Right cardiac atrium (tissue), 5 donors: ENCODE measurements around the gene CR1. TPM values are rescaled to one million over a fixed set of nuclear protein-coding genes. Genes with fewer than 3 reads are reported as not detected.
"Not testable (repeated sequence)": the region's sequence is repeated elsewhere in the genome, so short reads cannot be mapped to it uniquely, and the experiment has no call there.

Experiments used
- ATAC-seq, 2 donors: fragments of 200-7000 bp; cut with Tn5 transposase; one replicate each; pipeline versions ENCODE4 v1.8.0 to v1.9.1; 2020; ENCODE audit warnings: moderate library complexity in 2 of 2, mild to moderate bottlenecking in 1 of 2
- DNase-seq, 3 donors: peaks; one replicate each; pipeline ENCODE4 v3.0.0-alpha.2; 2020
- H3K27ac ChIP-seq: one replicate; pipeline ENCODE4 v1.5.1; 2013; ENCODE audit warnings: mild to moderate bottlenecking, low read length, control low read depth, moderate library complexity
- H3K27me3 ChIP-seq: one replicate; pipeline ENCODE4 v1.6.1; 2013; ENCODE audit not compliant: control insufficient read depth, insufficient read depth
- H3K4me1 ChIP-seq: one replicate; pipeline ENCODE4 v1.6.1; 2013; ENCODE audit warnings: low read length; ENCODE audit not compliant: control insufficient read depth, insufficient read depth
- H3K4me3 ChIP-seq: one replicate; pipeline ENCODE4 v1.5.1; 2013; ENCODE audit warnings: low read length, control low read depth
- H3K9me3 ChIP-seq: one replicate; pipeline ENCODE4 v1.6.1; 2013; ENCODE audit warnings: low read length; ENCODE audit not compliant: control insufficient read depth
- WGBS: extraction: QIAGEN DNeasy Blood & Tissue Kit; methylation state at CpG from one replicate; pipeline ENCODE4 v1.1.7; 2013; 5-methylcytosine and 5-hydroxymethylcytosine counted together
- intact Hi-C, 4 donors: fragments of 100-400 bp; cut with DNase I; formaldehyde crosslinking; loops; one replicate each; pipeline versions ENCODE4 v1.11.0 to v1.14.0; 2022 to 2023
- polyA plus RNA-seq: library from polyadenylated mRNA; stranded (reverse); fragments of 200-250 nt; gene quantifications from one replicate; pipeline ENCODE4 v1.2.3, GENCODE V29; 2013
- total RNA-seq, 4 donors: library from RNA; stranded (reverse); fragmentation: NEBNext Ultra II Directional; extraction: Animal tissue kit (Norgen Biotek cat#: 25700); gene quantifications; one replicate each; pipeline ENCODE4 v1.2.1, GENCODE V29; 2021
- donor health status: healthy with polysubstance abuse.
- donor health status: DM: no; HTN: yes; CAD: no.
- donor health status: DM: no; HTN: no; CAD: no.
- donor health status: DM: no; HTN: yes; CAD: no; lungs with severe emphysema.
- donor health status: DM: yes; HTN: yes; CAD: no.

Gene CR1
- total and polyA plus RNA-seq, 5 donors: 0.16 to 4.2 (median 3.0) TPM

- H3K4me1 ChIP-seq: no peaks in the 10 kb centered on the region
- H3K27ac ChIP-seq: no peak overlapping the region
- H3K4me3 ChIP-seq: no peak overlapping the region
- intact Hi-C loops: no loop called here
- no peaks in the 10 kb centered on the region for H3K27me3 ChIP-seq
- DNase-seq (peak in 1 of 3 donors; percentile 39), ATAC-seq (no peak)
- WGBS: 87% methylated on average over 9 of the region's 9 CpGs
- no peaks in the 10 kb centered on the region for H3K9me3 ChIP-seq
These were observed 163.0 kb downstream of the CR1 start for GRCh38 chr1:207658904-207659485.

- ATAC-seq (no peak), DNase-seq (no peak)
- H3K4me1 ChIP-seq: no peaks in the 10 kb centered on the region
- 62% methylated on average over 10 of the region's 10 CpGs for WGBS
- no peaks in the 10 kb centered on the region for H3K27me3 ChIP-seq
- no peak overlapping the region for H3K4me3 ChIP-seq
- intact Hi-C loops: no loop called here
- H3K27ac ChIP-seq: no peak overlapping the region
- H3K9me3 ChIP-seq: no peaks in the 10 kb centered on the region
These were observed 163.7 kb downstream of the CR1 start for GRCh38 chr1:207659545-207660153.

DNA sequence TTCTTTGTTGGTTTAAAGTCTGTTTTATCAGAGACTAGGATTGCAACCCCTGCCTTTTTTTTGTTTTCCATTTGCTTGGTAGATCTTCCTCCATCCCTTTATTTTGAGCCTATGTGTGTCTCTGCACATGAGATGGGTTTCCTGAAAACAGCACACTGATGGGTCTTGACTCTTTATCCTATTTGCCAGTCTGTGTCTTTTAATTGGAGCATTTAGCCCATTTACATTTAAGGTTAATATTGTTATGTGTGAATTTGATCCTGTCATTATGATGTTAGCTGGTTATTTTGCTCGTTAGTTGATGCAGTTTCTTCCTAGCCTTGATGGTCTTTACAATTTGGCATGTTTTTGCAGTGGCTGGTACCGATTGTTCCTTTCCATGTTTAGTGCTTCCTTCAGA lies 165.5 kb downstream of the CR1 start:
- H3K4me3 ChIP-seq, H3K4me1 ChIP-seq, H3K9me3 ChIP-seq, H3K27ac ChIP-seq, ATAC-seq, DNase-seq, intact Hi-C loops, H3K27me3 ChIP-seq: not testable (repeated sequence)
- 94% methylated on average over 1 of the region's 2 CpGs for WGBS

DNA sequence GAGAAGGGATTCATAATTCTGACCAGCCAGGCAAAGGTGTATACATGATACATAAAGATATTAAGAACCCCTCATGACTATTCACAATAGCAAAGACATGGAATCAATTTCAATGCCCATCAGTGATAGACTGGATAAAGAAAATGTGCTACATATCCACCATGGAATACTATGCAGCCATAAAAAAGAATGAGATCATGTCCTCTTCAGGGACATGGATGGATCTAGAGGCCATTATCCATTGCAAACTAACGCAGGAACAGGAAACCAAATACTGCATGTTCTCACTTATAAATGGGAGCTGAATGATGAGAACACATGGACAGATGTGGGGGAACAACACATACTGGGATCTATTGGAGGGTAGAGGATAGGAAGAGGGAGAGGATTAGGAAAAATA lies 170.4 kb downstream of the CR1 start:
- intact Hi-C loops: no loop called here
- Histone ChIP-seq H3K4me3 (no peak overlapping the region), H3K27me3 (peaks cover 5% of the 10 kb centered on the region), H3K27ac (no peak overlapping the region), H3K9me3 (peaks cover 3% of the 10 kb centered on the region), H3K4me1 (no peaks in the 10 kb centered on the region)
- ATAC-seq (no peak), DNase-seq (no peak)
- 87% methylated on average over 1 of the region's 1 CpG for WGBS

DNA sequence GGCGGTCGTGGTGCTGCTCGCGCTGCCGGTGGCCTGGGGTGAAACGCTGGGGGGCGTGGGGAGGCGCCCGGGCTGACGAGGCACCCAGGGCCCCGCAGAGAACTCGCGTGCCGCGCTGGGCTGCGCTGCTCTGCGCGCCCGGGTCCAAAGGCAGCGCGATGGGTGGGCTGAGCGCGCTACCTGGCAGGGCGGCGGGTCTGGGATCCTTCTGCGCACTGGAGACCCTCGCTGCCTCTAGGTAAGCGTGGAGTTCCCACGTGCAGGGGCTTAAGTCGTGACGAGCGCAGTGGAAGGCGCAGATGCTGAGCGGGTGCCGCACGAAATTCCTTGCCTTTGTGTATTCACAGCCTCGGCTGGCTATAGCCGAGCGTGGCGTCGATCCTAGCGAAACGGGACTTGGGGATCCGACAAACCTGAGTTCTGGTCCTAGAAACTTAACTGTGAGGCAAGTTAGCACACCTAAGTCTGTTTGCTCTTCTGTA lies 173.6 kb downstream of the CR1 start:
- Histone ChIP-seq H3K27me3 (peaks cover 5% of the 10 kb centered on the region), H3K4me1 (no peaks in the 10 kb centered on the region), H3K9me3 (peaks cover 3% of the 10 kb centered on the region), H3K4me3 (no peak overlapping the region), H3K27ac (no peak overlapping the region)
- DNase-seq (peak in 1 of 3 donors; percentile 33), ATAC-seq (no peak)
- intact Hi-C loops: no loop called here
- 6% methylated on average over 44 of the region's 44 CpGs for WGBS

DNA sequence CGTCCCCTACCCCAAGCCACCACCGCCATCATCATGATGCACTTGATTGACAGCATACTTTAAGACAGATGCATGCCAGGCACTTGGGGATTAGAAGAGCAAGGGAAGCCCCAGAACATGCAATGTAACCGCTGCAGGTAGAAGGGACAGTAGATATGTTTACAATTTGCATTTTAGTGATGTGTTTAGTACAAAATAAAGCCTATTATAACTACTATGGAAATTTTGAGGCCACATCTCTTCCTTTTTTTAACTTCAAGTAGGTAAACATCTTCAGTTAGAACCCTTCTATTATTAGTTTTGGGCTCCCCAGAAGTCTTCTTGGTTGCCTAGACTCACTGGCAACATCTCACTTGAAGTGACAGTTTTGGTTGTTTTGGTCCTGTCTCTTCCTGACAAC lies 174.2 kb downstream of the CR1 start:
- intact Hi-C loops: no loop called here
- peaks cover 5% of the 10 kb centered on the region for H3K27me3 ChIP-seq
- ATAC-seq: no peak

DNA sequence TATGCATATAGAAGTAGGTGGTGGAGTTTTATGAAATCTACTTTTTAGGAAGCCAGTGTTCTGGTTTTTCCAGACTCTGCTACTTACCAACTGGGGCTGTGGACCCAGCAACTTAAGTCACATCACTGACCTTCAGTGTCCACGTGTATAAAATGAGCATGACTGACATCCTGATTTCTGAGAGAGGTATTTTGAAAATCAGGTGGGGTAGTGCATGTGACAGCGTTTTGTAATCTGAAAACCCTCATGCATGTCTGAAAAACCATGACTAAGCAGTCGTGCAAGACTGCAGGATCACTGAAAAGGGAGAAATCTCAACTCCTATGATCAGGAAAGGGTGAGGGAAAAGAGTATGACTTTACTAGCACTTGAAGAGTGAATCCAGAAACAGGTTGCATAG lies 175.0 kb downstream of the CR1 start:
- WGBS: 47% methylated on average over 3 of the region's 3 CpGs
- intact Hi-C loops: no loop called here

More for the DNA sequence above, 174.2 kb downstream of the CR1 start:
- H3K4me1 ChIP-seq: no peaks in the 10 kb centered on the region
- no peak for DNase-seq
- H3K27ac ChIP-seq: no peak overlapping the region
- 72% methylated on average over 3 of the region's 3 CpGs for WGBS
- H3K9me3 ChIP-seq: peaks cover 3% of the 10 kb centered on the region
- H3K4me3 ChIP-seq: no peak overlapping the region

DNA sequence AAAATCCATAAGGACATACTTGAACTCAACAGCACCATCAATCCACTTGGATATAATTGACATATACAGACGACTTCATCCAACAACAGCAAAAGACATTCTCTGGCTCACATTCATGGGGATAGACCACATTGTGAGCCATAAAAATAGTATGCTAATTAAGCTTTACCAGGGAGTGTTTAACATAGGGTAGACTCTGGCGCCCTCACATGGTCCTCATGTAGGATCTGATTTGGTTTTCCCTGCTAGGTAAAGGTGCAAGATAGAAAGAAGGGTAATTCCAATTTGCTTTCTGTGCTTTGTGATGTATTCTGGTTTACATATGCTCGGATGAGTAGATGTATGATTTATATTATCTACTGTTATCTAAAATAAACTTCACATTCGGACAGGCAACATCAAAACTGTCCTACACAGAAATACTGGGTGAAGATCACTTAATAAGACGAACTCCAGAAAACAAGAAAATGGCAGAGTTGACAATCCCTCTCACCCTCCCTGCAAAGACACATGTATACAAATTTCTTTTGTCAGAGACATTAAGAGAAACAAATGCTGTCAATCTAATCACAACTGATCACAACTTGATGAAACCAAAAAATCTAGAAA lies 176.7 kb downstream of the CR1 start:
- H3K27me3 ChIP-seq: peaks cover 5% of the 10 kb centered on the region
- H3K4me1 ChIP-seq: no peaks in the 10 kb centered on the region
- 26% methylated on average over 5 of the region's 5 CpGs for WGBS
- ATAC-seq (no peak), DNase-seq (no peak)
- intact Hi-C loops: no loop called here
- H3K27ac ChIP-seq: no peak overlapping the region
- H3K9me3 ChIP-seq: no peaks in the 10 kb centered on the region
- no peak overlapping the region for H3K4me3 ChIP-seq

More for the DNA sequence above, 175.0 kb downstream of the CR1 start:
- Histone ChIP-seq H3K27me3 (peaks cover 5% of the 10 kb centered on the region), H3K9me3 (no peaks in the 10 kb centered on the region), H3K4me3 (no peak overlapping the region), H3K27ac (no peak overlapping the region), H3K4me1 (no peaks in the 10 kb centered on the region)
- DNase-seq (no peak), ATAC-seq (no peak)

GRCh38 chr1:207673399-207673798 lies 177.4 kb downstream of the CR1 start:
- Histone ChIP-seq H3K9me3 (no peaks in the 10 kb centered on the region), H3K27me3 (peaks cover 5% of the 10 kb centered on the region), H3K4me3 (no peak overlapping the region), H3K27ac (no peak overlapping the region), H3K4me1 (no peaks in the 10 kb centered on the region)
- no peak for DNase-seq
- ATAC-seq: no peak
- 66% methylated on average over 6 of the region's 6 CpGs for WGBS
- intact Hi-C loops: no loop called here

DNA sequence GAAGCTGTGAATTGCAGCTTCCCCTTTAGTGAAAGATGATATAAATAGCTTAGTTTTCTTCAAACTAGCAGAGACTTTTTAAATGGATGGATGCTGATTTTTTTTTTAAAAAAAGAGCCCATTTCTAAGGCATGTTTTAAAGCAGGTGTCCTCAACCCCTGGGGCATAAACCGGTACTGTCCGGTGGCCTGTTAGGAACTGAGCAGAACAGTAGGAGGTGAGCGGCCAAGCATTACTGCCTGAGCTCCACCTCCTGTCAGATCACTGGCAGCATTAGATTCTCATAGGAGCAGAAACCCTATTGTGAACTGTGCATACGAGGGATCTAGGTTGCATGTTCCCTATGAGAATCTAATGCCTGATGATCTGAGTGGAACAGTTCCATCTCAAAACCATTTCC lies 180.2 kb downstream of the CR1 start:
- Histone ChIP-seq H3K9me3 (no peaks in the 10 kb centered on the region), H3K4me1 (no peaks in the 10 kb centered on the region), H3K4me3 (no peak overlapping the region), H3K27me3 (peaks cover under 1% of the 10 kb centered on the region), H3K27ac (no peak overlapping the region)
- intact Hi-C loops: no loop called here
- WGBS: 87% methylated on average over 4 of the region's 4 CpGs
- DNase-seq: no peak
- no peak for ATAC-seq

DNA sequence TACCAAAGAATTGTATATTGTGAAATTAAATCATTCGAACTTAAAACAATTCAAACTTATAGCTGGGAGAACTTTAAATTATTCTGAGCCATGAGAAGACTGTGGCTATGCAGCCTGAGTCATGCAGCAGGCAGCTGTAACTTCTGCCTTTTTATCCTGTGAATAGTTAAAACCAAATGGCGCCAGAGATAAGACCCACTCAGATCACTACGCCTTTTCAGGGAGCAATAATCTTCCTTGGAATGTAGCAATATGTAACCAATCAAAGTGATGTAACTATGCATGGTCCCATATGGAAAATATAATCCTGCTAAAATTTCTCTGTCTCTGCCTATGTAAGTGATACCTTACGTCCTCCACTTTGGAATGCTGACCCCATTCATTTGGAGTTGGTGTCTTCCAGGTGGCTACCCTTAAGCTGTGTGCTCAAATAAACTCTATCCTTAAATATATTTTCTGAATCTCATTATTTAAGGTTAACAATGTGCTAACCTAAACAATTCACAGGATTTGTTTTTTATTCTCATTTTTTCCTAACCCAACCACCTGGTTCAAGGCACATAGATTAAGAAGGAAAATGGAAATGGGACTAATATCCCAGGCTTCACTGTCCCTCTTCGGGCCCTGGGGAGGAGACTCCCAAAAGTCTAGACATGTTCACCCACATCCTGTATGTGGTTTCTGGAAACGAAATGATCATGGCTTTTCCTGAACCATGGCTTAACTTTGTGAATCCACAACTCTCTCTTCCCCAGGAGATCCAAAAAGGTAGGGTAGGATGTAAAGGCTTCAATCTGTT lies 184.8 kb downstream of the CR1 start:
- intact Hi-C loops, H3K27ac ChIP-seq, H3K27me3 ChIP-seq, H3K9me3 ChIP-seq, H3K4me3 ChIP-seq, H3K4me1 ChIP-seq, ATAC-seq, DNase-seq: not testable (repeated sequence)
- 56% methylated on average over 6 of the region's 6 CpGs for WGBS
